H9 (cell line): ENCODE data around the gene PLPPR2. TPM values are rescaled to one million over a fixed set of nuclear protein-coding genes. Genes with fewer than 3 reads are reported as not detected.

Experiments
- DNase-seq: peaks from one replicate; pipeline ENCODE4 v3.0.0-alpha.2; 2017
- H2AFZ ChIP-seq: one replicate; pipeline ENCODE4 v1.6.1; 2013; ENCODE audit warnings: mild to moderate bottlenecking, low read length, control low read depth, moderate library complexity
- H2AK5ac ChIP-seq: 2 replicates; pipeline ENCODE4 v1.6.1; 2013; ENCODE audit warnings: low read length, control low read depth, mixed read lengths; ENCODE audit not compliant: insufficient read length
- H2BK120ac ChIP-seq: one replicate; pipeline ENCODE4 v1.6.1; 2013; ENCODE audit warnings: low read depth, mild to moderate bottlenecking, low read length, control low read depth, inconsistent platforms; ENCODE audit not compliant: poor library complexity, severe bottlenecking
- H2BK12ac ChIP-seq: 2 replicates; pipeline ENCODE4 v1.6.1; 2013; ENCODE audit warnings: low read length, control low read depth, mixed read lengths, low read depth; ENCODE audit not compliant: insufficient read length
- H2BK15ac ChIP-seq: 2 replicates; pipeline ENCODE4 v1.6.1; 2013; ENCODE audit warnings: low read depth, low read length, control low read depth
- H2BK20ac ChIP-seq: one replicate; pipeline ENCODE4 v1.6.1; 2013; ENCODE audit warnings: low read depth, mild to moderate bottlenecking, low read length, control low read depth, inconsistent platforms; ENCODE audit not compliant: poor library complexity, severe bottlenecking
- H2BK5ac ChIP-seq: 2 replicates; pipeline ENCODE4 v1.6.1; 2013; ENCODE audit warnings: low read length, control low read depth, mixed read lengths; ENCODE audit not compliant: insufficient read length
- H3K14ac ChIP-seq: 2 replicates; pipeline ENCODE4 v1.6.1; 2013; ENCODE audit warnings: low read length, control low read depth; ENCODE audit not compliant: insufficient read depth
- H3K18ac ChIP-seq: 2 replicates; pipeline ENCODE4 v1.6.1; 2013; ENCODE audit warnings: low read depth, mild to moderate bottlenecking, mixed read lengths, low read length, control low read depth; ENCODE audit not compliant: insufficient read length
- H3K23ac ChIP-seq: 2 replicates; pipeline ENCODE4 v1.6.1; 2013; ENCODE audit warnings: low read length, control low read depth, mixed read lengths, low read depth; ENCODE audit not compliant: insufficient read length
- H3K23me2 ChIP-seq: 2 replicates; pipeline ENCODE4 v1.6.1; 2013; ENCODE audit warnings: low read depth, mild to moderate bottlenecking, mixed read lengths, low read length, control low read depth; ENCODE audit not compliant: insufficient read length, poor library complexity, severe bottlenecking
- H3K27ac ChIP-seq: 2 replicates; pipeline ENCODE4 v1.5.1; 2013; ENCODE audit warnings: low read length, control low read depth, mixed read lengths, low read depth; ENCODE audit not compliant: insufficient read length
- H3K27me3 ChIP-seq: 2 replicates; pipeline ENCODE4 v1.6.1; 2013; ENCODE audit warnings: low read length, control low read depth, inconsistent platforms; ENCODE audit not compliant: insufficient read depth
- H3K4ac ChIP-seq: 2 replicates; pipeline ENCODE4 v1.6.1; 2013; ENCODE audit warnings: low read depth, mild to moderate bottlenecking, control low read depth, inconsistent platforms, low read length, moderate library complexity
- H3K4me1 ChIP-seq: 2 replicates; pipeline ENCODE4 v1.6.1; 2013; ENCODE audit warnings: low read length, control low read depth, inconsistent platforms; ENCODE audit not compliant: insufficient read depth
- H3K4me2 ChIP-seq: 2 replicates; pipeline ENCODE4 v1.6.1; 2013; ENCODE audit warnings: low read length, control low read depth, mixed read lengths; ENCODE audit not compliant: insufficient read length, insufficient read depth
- H3K56ac ChIP-seq: 2 replicates; pipeline ENCODE4 v1.6.1; 2013; ENCODE audit warnings: low read depth, mild to moderate bottlenecking, mixed read lengths, low read length, control low read depth; ENCODE audit not compliant: insufficient read length
- H3K79me1 ChIP-seq: 2 replicates; pipeline ENCODE4 v1.6.1; 2013; ENCODE audit warnings: low read depth, mild to moderate bottlenecking, moderate library complexity, low read length, control low read depth, inconsistent platforms; ENCODE audit not compliant: insufficient read depth, poor library complexity, severe bottlenecking
- H3K79me2 ChIP-seq: 2 replicates; pipeline ENCODE4 v1.6.1; 2013; ENCODE audit warnings: low read length, control low read depth, inconsistent platforms; ENCODE audit not compliant: insufficient read depth
- H3K9ac ChIP-seq: 2 replicates; pipeline ENCODE4 v1.6.1; 2013; ENCODE audit warnings: low read length, control low read depth, mixed read lengths; ENCODE audit not compliant: insufficient read length; ENCODE audit errors: extremely low read depth
- H3K9me3 ChIP-seq: one replicate; pipeline ENCODE4 v1.6.1; 2013; ENCODE audit warnings: low read depth, low read length, inconsistent platforms; ENCODE audit not compliant: control insufficient read depth
- H3T11ph ChIP-seq: one replicate; pipeline ENCODE4 v1.6.1; 2013; ENCODE audit warnings: mild to moderate bottlenecking, low read length, control low read depth, inconsistent platforms
- H4K20me1 ChIP-seq: one replicate; pipeline ENCODE4 v1.6.1; 2013; ENCODE audit not compliant: control insufficient read depth, insufficient read length, insufficient read depth
- H4K5ac ChIP-seq: 2 replicates; pipeline ENCODE4 v1.6.1; 2013; ENCODE audit warnings: low read depth, mild to moderate bottlenecking, mixed read lengths, low read length, control low read depth; ENCODE audit not compliant: insufficient read length
- H4K8ac ChIP-seq: replicated peaks from 2 replicates; pipeline ENCODE4 v1.6.1; 2013; ENCODE audit warnings: low read length, control low read depth, mixed read lengths, low read depth; ENCODE audit not compliant: insufficient read length
- H4K91ac ChIP-seq: 2 replicates; pipeline ENCODE4 v1.6.1; 2013; ENCODE audit warnings: low read depth, mild to moderate bottlenecking, moderate library complexity, mixed read lengths, low read length, control low read depth; ENCODE audit not compliant: insufficient read length
- H3K27ac Mint-ChIP-seq, 3 experiments: 2 replicates in 2 of 3; 3 replicates in 1 of 3; pipeline ENCODE4 v1.8.0; 2020 to 2021; ENCODE audit warnings: mixed read lengths in 3 of 3, mild to moderate bottlenecking in 1 of 3, moderate library complexity in 1 of 3
- H3K27me3 Mint-ChIP-seq: 2 replicates; pipeline ENCODE4 v1.8.0; 2021; ENCODE audit warnings: low read depth, mild to moderate bottlenecking, moderate library complexity, mixed read lengths
- H3K36me3 Mint-ChIP-seq, 3 experiments: 2 replicates in 2 of 3; 3 replicates in 1 of 3; pipeline ENCODE4 v1.8.0; 2020 to 2021; ENCODE audit warnings: low read depth in 3 of 3, mixed read lengths in 3 of 3; ENCODE audit not compliant: insufficient read depth in 1 of 3
- H3K4me1 Mint-ChIP-seq, 2 experiments: 2 replicates each; pipeline ENCODE4 v1.8.0; 2020; ENCODE audit warnings: mixed read lengths in 2 of 2
- H3K4me3 Mint-ChIP-seq, 2 experiments: 2 replicates in 1 of 2; 3 replicates in 1 of 2; pipeline ENCODE4 v1.8.0; 2020 to 2021; ENCODE audit warnings: mild to moderate bottlenecking in 2 of 2, mixed read lengths in 2 of 2, moderate library complexity in 1 of 2
- H3K9me3 Mint-ChIP-seq, 2 experiments: 2 replicates in 1 of 2; 3 replicates in 1 of 2; pipeline ENCODE4 v1.8.0; 2020; ENCODE audit warnings: mild to moderate bottlenecking in 2 of 2, mixed read lengths in 2 of 2, moderate library complexity in 1 of 2
- WGBS: extraction: QIAGEN DNeasy Blood & Tissue Kit; methylation state at CpG from one replicate; pipeline ENCODE4 v1.1.7; 2013; ENCODE audit warnings: missing lambda C conversion rate, low lambda C conversion rate, mixed read lengths; ENCODE audit not compliant: insufficient read length; ENCODE audit errors: extremely low coverage; 5-methylcytosine and 5-hydroxymethylcytosine counted together
- total RNA-seq: library from RNA; stranded (reverse); gene quantifications from 2 replicates; pipeline ENCODE4 v1.2.1, GENCODE V29; 2021
- TF ChIP-seq, protein P1 (sequence below): fragments of 200-600 bp; sonication (generic); conservative IDR thresholded peaks from 3 replicates; pipeline ENCODE4 v1.8.0; 2021; ENCODE audit warnings: antibody characterized with exemption, mild to moderate bottlenecking

The PLPPR2 gene
- total RNA-seq, 1 experiment from 2014 or later, result 8.0 TPM

GRCh38 chr19:11383706-11384048 is 28.4 kb downstream of the PLPPR2 start:
- no peak overlapping the region for H3K14ac ChIP-seq
- H3K4me1 Mint-ChIP-seq, result peaks cover 9 to 23% of the 10 kb centered on the region in 2 experiments
- no peak overlapping the region for H4K5ac ChIP-seq
- H3K79me2 ChIP-seq, result no peaks in the 10 kb centered on the region
- H4K91ac ChIP-seq, result no peak overlapping the region
- H3K4ac ChIP-seq, result no peak overlapping the region
- no peak overlapping the region for H3K27ac Mint-ChIP-seq
- H3K18ac ChIP-seq, result no peak overlapping the region
- no peak overlapping the region for H3K56ac ChIP-seq
- no peak overlapping the region for H2BK120ac ChIP-seq
- peaks cover 18% of the 10 kb centered on the region for H3K23me2 ChIP-seq
- no peaks in the 10 kb centered on the region for H3K79me1 ChIP-seq
- peak overlapping the region; percentile 86 for H3K4me2 ChIP-seq
- no peak for DNase-seq
- H4K20me1 ChIP-seq, result peaks cover 4% of the 10 kb centered on the region
- peaks cover 1 to 5% (median 3%) of the 10 kb centered on the region in 3 experiments; a peak in 5 of 7 replicates for H3K36me3 Mint-ChIP-seq
- TF ChIP-seq, protein P1, sequence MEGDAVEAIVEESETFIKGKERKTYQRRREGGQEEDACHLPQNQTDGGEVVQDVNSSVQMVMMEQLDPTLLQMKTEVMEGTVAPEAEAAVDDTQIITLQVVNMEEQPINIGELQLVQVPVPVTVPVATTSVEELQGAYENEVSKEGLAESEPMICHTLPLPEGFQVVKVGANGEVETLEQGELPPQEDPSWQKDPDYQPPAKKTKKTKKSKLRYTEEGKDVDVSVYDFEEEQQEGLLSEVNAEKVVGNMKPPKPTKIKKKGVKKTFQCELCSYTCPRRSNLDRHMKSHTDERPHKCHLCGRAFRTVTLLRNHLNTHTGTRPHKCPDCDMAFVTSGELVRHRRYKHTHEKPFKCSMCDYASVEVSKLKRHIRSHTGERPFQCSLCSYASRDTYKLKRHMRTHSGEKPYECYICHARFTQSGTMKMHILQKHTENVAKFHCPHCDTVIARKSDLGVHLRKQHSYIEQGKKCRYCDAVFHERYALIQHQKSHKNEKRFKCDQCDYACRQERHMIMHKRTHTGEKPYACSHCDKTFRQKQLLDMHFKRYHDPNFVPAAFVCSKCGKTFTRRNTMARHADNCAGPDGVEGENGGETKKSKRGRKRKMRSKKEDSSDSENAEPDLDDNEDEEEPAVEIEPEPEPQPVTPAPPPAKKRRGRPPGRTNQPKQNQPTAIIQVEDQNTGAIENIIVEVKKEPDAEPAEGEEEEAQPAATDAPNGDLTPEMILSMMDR, result no peak
- WGBS, result no CpG with 5 or more reads among the region's 9 CpGs
- H2AFZ ChIP-seq, result no peak overlapping the region
- no peak overlapping the region for H2BK5ac ChIP-seq
- H3K9me3 Mint-ChIP-seq, result no peaks in the 10 kb centered on the region
- no peaks in the 10 kb centered on the region for H3K4me1 ChIP-seq
- H2BK12ac ChIP-seq, result no peak overlapping the region
- no peaks in the 10 kb centered on the region for H3K27me3 ChIP-seq
- no peak overlapping the region for H2BK15ac ChIP-seq
- H3K9me3 ChIP-seq, result no peaks in the 10 kb centered on the region
- no peak overlapping the region for H3T11ph ChIP-seq
- no peak overlapping the region for H3K9ac ChIP-seq
- H2AK5ac ChIP-seq, result no peak overlapping the region
- peaks cover 2% of the 10 kb centered on the region; the same call in 1 of the 2 replicates for H3K27me3 Mint-ChIP-seq
- H2BK20ac ChIP-seq, result no peak overlapping the region
- H3K23ac ChIP-seq, result no peak overlapping the region
- H4K8ac ChIP-seq, result no peak overlapping the region
- H3K4me3 Mint-ChIP-seq, result peak overlapping the region; percentile 92 to 95
- H3K27ac ChIP-seq, result no peak overlapping the region
